Sigmoid colon (tissue), 7 donors: ENCODE measurements around the gene NRG2. TPM values are rescaled to one million over a fixed set of nuclear protein-coding genes. Genes with fewer than 3 reads are reported as not detected.
A peak's percentile ranks its signal among the peaks of the same experiment; 100 is the strongest.

Source experiments
- DNase-seq: peaks from one replicate; pipeline ENCODE4 v3.0.0-alpha.2; 2019
- H3K27ac ChIP-seq, 4 donors: fragments of 200-600 bp; sonication (generic); one replicate each; pipeline ENCODE4 v1.5.1; 2016 to 2019; ENCODE audit warnings: mild to moderate bottlenecking in 1 of 4
- H3K27me3 ChIP-seq, 3 donors: fragments of 200-600 bp; sonication (generic); one replicate each; pipeline ENCODE4 v1.5.1; 2019; ENCODE audit warnings: mild to moderate bottlenecking in 1 of 3
- H3K36me3 ChIP-seq, 4 donors: fragments of 200-600 bp; sonication (generic); one replicate each; pipeline ENCODE4 v1.5.1; 2016 to 2019
- H3K4me1 ChIP-seq, 4 donors: fragments of 200-600 bp; sonication (generic); one replicate each; pipeline ENCODE4 v1.5.1; 2017 to 2019
- H3K4me3 ChIP-seq, 4 donors: fragments of 200-600 bp; sonication (generic); one replicate each; pipeline ENCODE4 v1.5.1; 2017 to 2019; ENCODE audit warnings: mild to moderate bottlenecking in 2 of 4, moderate library complexity in 1 of 4
- H3K9me3 ChIP-seq, 4 donors: fragments of 200-600 bp in 3 of 4; sonication (generic) in 3 of 4; one replicate each; pipeline versions ENCODE4 v1.5.1 to v1.6.1; 2013 to 2019
- EP300 ChIP-seq, 4 donors: sonication (generic); formaldehyde crosslinking; IDR thresholded peaks; one replicate each; pipeline ENCODE4 v1.6.1; 2017; ENCODE audit warnings: antibody characterized with exemption in 4 of 4
- POLR2A ChIP-seq, 2 donors: fragments of 450-650 bp; IDR thresholded peaks; one replicate each; pipeline ENCODE4 v1.6.1; 2016; ENCODE audit warnings: antibody characterized with exemption in 2 of 2, mild to moderate bottlenecking in 2 of 2, moderate library complexity in 2 of 2
- POLR2AphosphoS5 ChIP-seq, 4 donors: sonication (generic); formaldehyde crosslinking; IDR thresholded peaks; one replicate each; pipeline ENCODE4 v1.6.1; 2017; ENCODE audit warnings: antibody characterized with exemption in 4 of 4
- WGBS, 2 donors: extraction: QIAGEN DNeasy Blood & Tissue Kit; methylation state at CpG; one replicate each; pipeline ENCODE4 v1.1.7; 2013; 5-methylcytosine and 5-hydroxymethylcytosine counted together
- intact Hi-C: fragments of 100-400 bp; cut with DNase I; formaldehyde crosslinking; loops from one replicate; pipeline ENCODE4 v1.15.1; 2023
- polyA plus RNA-seq, 3 donors: library from polyadenylated mRNA; stranded (reverse); fragments of 200-250 nt; gene quantifications; one replicate each; pipeline ENCODE4 v1.2.3, GENCODE V29; 2013
- total RNA-seq, 4 donors: library from RNA; depleted of rRNA; stranded (reverse); fragments of >200 nt; gene quantifications; one replicate each; pipeline ENCODE4 v1.1.0, GENCODE V29; 2016
- TF ChIP-seq, protein P1 (sequence below), 4 experiments: fragments of 450-650 bp in 3 of 4; fragments of 200-600 bp in 1 of 4; IDR thresholded peaks; one replicate each; pipeline ENCODE4 v1.5.1; 2016 to 2019; ENCODE audit warnings: antibody characterized with exemption in 4 of 4, mild to moderate bottlenecking in 3 of 4, moderate library complexity in 2 of 4
- donor health status: healthy with polysubstance abuse.
- donor health status: Bipolar disorder and iron deficiency.
- donor health status: healthy.

NRG2 gene
- total and polyA plus RNA-seq, 7 donors, result 0.80 to 11.9 (median 4.8) TPM; not detected in 2

GRCh38 chr5:139924294-139925215, 118.5 kb downstream of the NRG2 start:
- H3K27me3 ChIP-seq, result no peaks in the 10 kb centered on the region
- H3K9me3 ChIP-seq, result no peaks in the 10 kb centered on the region
- H3K27ac ChIP-seq, result no peak overlapping the region
- no peaks in the 10 kb centered on the region for H3K36me3 ChIP-seq
- no peak overlapping the region for H3K4me3 ChIP-seq
- intact Hi-C loops, result no loop called here
- TF ChIP-seq EP300 (IDR thresholded peaks at IDR 0.05), result no peak
- TF ChIP-seq, protein P1, sequence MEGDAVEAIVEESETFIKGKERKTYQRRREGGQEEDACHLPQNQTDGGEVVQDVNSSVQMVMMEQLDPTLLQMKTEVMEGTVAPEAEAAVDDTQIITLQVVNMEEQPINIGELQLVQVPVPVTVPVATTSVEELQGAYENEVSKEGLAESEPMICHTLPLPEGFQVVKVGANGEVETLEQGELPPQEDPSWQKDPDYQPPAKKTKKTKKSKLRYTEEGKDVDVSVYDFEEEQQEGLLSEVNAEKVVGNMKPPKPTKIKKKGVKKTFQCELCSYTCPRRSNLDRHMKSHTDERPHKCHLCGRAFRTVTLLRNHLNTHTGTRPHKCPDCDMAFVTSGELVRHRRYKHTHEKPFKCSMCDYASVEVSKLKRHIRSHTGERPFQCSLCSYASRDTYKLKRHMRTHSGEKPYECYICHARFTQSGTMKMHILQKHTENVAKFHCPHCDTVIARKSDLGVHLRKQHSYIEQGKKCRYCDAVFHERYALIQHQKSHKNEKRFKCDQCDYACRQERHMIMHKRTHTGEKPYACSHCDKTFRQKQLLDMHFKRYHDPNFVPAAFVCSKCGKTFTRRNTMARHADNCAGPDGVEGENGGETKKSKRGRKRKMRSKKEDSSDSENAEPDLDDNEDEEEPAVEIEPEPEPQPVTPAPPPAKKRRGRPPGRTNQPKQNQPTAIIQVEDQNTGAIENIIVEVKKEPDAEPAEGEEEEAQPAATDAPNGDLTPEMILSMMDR (IDR thresholded peaks at IDR 0.05), result no peak
- no peak for TF ChIP-seq POLR2AphosphoS5 (IDR thresholded peaks at IDR 0.05)
- TF ChIP-seq POLR2A (IDR thresholded peaks at IDR 0.05), result no peak
- H3K4me1 ChIP-seq, result no peaks in the 10 kb centered on the region
- no peak for DNase-seq
- 73 to 78% methylated on average over 12 of the region's 12 CpGs for WGBS, 2 donors

GRCh38 chr5:139919308-139919707, 123.8 kb downstream of the NRG2 start:
- no peak for DNase-seq
- no peak for TF ChIP-seq POLR2A (IDR thresholded peaks at IDR 0.05)
- TF ChIP-seq, protein P1 (IDR thresholded peaks at IDR 0.05), result no peak
- TF ChIP-seq EP300 (IDR thresholded peaks at IDR 0.05), result no peak
- TF ChIP-seq POLR2AphosphoS5 (IDR thresholded peaks at IDR 0.05), result no peak
- H3K27ac ChIP-seq, result no peak overlapping the region
- no peaks in the 10 kb centered on the region for H3K36me3 ChIP-seq
- no peaks in the 10 kb centered on the region for H3K27me3 ChIP-seq
- no peaks in the 10 kb centered on the region for H3K4me1 ChIP-seq
- 58 to 69% methylated on average over 2 of the region's 2 CpGs for WGBS, 2 donors
- H3K9me3 ChIP-seq, result no peaks in the 10 kb centered on the region
- intact Hi-C loops, result no loop called here
- no peak overlapping the region for H3K4me3 ChIP-seq

DNA sequence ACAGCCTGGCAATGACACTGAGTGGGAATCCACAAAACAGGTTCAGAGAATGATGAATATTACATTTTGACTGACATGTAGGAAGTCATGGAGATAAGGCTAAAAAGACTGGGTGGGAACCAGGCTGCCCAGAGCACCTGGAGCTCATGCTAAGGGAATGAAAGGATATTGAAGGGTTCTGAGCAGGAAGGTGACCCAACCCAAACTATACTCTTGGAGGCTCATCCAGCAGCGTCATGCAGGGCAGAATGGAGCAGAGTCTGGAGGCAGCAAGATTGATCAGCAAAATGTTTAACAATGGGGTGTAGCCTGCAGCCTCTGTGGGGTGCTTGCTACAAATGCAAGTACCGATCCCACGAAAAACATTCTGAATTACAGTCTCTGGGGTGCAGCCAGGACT, 127.3 kb downstream of the NRG2 start:
- 31 to 41% methylated on average over 3 of the region's 3 CpGs for WGBS, 2 donors
- no peak overlapping the region for H3K4me3 ChIP-seq
- no peak overlapping the region for H3K27ac ChIP-seq
- H3K27me3 ChIP-seq, result no peaks in the 10 kb centered on the region
- TF ChIP-seq POLR2AphosphoS5 (IDR thresholded peaks at IDR 0.05) (no peak), EP300 (IDR thresholded peaks at IDR 0.05) (no peak), POLR2A (IDR thresholded peaks at IDR 0.05) (no peak)
- TF ChIP-seq, protein P1 (IDR thresholded peaks at IDR 0.05), result no peak
- no peaks in the 10 kb centered on the region for H3K9me3 ChIP-seq
- no peaks in the 10 kb centered on the region for H3K4me1 ChIP-seq
- intact Hi-C loops, result no loop called here
- peak; percentile 17 for DNase-seq
- no peaks in the 10 kb centered on the region for H3K36me3 ChIP-seq

DNA sequence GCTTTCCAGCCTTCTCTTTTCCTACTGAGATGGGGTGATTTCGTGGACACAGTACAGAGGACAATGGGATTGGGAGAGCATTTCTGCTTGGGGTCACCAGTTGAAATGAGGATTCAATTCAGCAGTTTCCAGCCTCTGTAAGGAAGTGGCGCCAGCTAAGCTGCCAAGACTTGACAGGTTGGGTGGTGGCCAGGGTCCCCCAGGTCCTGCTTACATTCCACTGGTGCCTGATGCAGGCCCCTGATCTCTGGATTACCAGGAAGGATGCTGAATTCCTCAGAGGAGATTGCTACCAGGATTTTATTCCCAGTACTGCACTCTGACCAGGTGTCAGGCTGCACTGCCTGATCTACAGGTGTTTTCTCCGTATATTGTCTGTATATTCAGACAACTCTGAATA, 127.8 kb downstream of the NRG2 start:
- TF ChIP-seq POLR2AphosphoS5 (IDR thresholded peaks at IDR 0.05), result no peak
- TF ChIP-seq, protein P1 (IDR thresholded peaks at IDR 0.05), result no peak
- TF ChIP-seq POLR2A (IDR thresholded peaks at IDR 0.05), result no peak
- no peak for TF ChIP-seq EP300 (IDR thresholded peaks at IDR 0.05)
- H3K27ac ChIP-seq, result no peak overlapping the region
- no peaks in the 10 kb centered on the region for H3K4me1 ChIP-seq
- intact Hi-C loops, result no loop called here
- no peaks in the 10 kb centered on the region for H3K9me3 ChIP-seq
- 58 to 65% methylated on average over 3 of the region's 3 CpGs for WGBS, 2 donors
- DNase-seq, result peak; percentile 52
- no peak overlapping the region for H3K4me3 ChIP-seq
- H3K36me3 ChIP-seq, result no peaks in the 10 kb centered on the region
- H3K27me3 ChIP-seq, result no peaks in the 10 kb centered on the region
